H1 (cell line): ENCODE measurements around the gene SLC9A5. TPM values are rescaled to one million over a fixed set of nuclear protein-coding genes. Genes with fewer than 3 reads are reported as not detected.
A peak's percentile ranks its signal among the peaks of the same experiment; 100 is the strongest.

Experiments used
- CEBPB ChIP-seq: IDR thresholded peaks from 2 replicates; pipeline ENCODE4 v1.6.1; 2012; ENCODE audit warnings: low read depth, low read length
- CHD7 ChIP-seq: fragments of 300-600 bp; sonication (generic); IDR thresholded peaks from 2 replicates; pipeline ENCODE4 v1.7.1; 2012; ENCODE audit warnings: low read length, moderate library complexity, mild to moderate bottlenecking, inconsistent platforms; ENCODE audit not compliant: insufficient replicate concordance
- SAP30 ChIP-seq: fragments of 300-600 bp; sonication (generic); IDR thresholded peaks from 2 replicates; pipeline ENCODE4 v1.7.1; 2012; ENCODE audit warnings: low read length, moderate library complexity, mild to moderate bottlenecking, inconsistent platforms; ENCODE audit not compliant: insufficient read depth, insufficient replicate concordance
- SP1 ChIP-seq: IDR thresholded peaks from 2 replicates; pipeline ENCODE4 v1.6.1; 2011; ENCODE audit warnings: low read depth, low read length
- SP4 ChIP-seq: IDR thresholded peaks from 2 replicates; pipeline ENCODE4 v1.6.1; 2012; ENCODE audit warnings: low read length, inconsistent platforms
- polyA plus RNA-seq, 7 experiments: library from polyadenylated mRNA; depleted of rRNA in 3 of 7; stranded (reverse) in 5 of 7; unstranded in 2 of 7; fragments of >200 nt in 5 of 7; fragments of 200-250 nt in 2 of 7; gene quantifications; 1 replicate in 5 of 7; 2 replicates in 1 of 7; 4 replicates in 1 of 7; pipeline versions ENCODE4 v1.2.1 to v1.2.3, GENCODE V29; 2011 to 2013; ENCODE audit warnings: missing spikeins in 2 of 7, mixed read lengths in 2 of 7
- total RNA-seq: library from RNA; stranded (reverse); fragmentation: NEBNext Ultra II Directional; extraction: Animal tissue kit (Norgen Biotek cat#: 25700); gene quantifications from 2 replicates; pipeline ENCODE4 v1.2.1, GENCODE V29; 2021
- TF ChIP-seq, protein P1 (sequence below): IDR thresholded peaks from 2 replicates; pipeline ENCODE4 v1.6.1; 2011; ENCODE audit warnings: low read length, improper control_type of control experiment
- TF ChIP-seq, protein P2 (sequence below): IDR thresholded peaks from 2 replicates; pipeline ENCODE4 v1.6.1; 2012; ENCODE audit warnings: inconsistent platforms

The SLC9A5 gene
- total and polyA plus RNA-seq, 2 of the 8 experiments (the other 6 are each of a cell fraction or from before 2014, with no cell fraction given), result 7.9 to 8.6 TPM

- TF ChIP-seq CHD7 (no peak), SP1 (0 out of 2 replicates have a peak, but pooled peaks have one; percentile 36), CEBPB (no peak), SP4 (0 out of 2 replicates have a peak, but pooled peaks have one; percentile 21), SAP30 (no peak)
- TF ChIP-seq, protein P1, sequence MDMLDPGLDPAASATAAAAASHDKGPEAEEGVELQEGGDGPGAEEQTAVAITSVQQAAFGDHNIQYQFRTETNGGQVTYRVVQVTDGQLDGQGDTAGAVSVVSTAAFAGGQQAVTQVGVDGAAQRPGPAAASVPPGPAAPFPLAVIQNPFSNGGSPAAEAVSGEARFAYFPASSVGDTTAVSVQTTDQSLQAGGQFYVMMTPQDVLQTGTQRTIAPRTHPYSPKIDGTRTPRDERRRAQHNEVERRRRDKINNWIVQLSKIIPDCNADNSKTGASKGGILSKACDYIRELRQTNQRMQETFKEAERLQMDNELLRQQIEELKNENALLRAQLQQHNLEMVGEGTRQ, result no peak
- TF ChIP-seq, protein P2, sequence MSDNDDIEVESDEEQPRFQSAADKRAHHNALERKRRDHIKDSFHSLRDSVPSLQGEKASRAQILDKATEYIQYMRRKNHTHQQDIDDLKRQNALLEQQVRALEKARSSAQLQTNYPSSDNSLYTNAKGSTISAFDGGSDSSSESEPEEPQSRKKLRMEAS, result peak; percentile 85
Measured at GRCh38 chr16:67247192-67248072, 1.3 kb upstream of the SLC9A5 start, which contains the start of gene FHOD1 (continued).
